Brain microvascular endothelial cell (primary cell): ENCODE data around the gene TEAD1.

ENCODE experiments used
- DNase-seq: peaks from one replicate; pipeline ENCODE4 v3.0.0-alpha.2; 2020
- H3K27ac ChIP-seq: fragments of 250-450 bp; sonication (Bioruptor Pico); 2 replicates; pipeline ENCODE4 v1.5.1; 2020; ENCODE audit warnings: mild to moderate bottlenecking, moderate library complexity
- H3K27me3 ChIP-seq: fragments of 250-450 bp; sonication (Bioruptor Pico); replicated peaks from 2 replicates; pipeline ENCODE4 v1.5.1; 2020; ENCODE audit warnings: mild to moderate bottlenecking
- H3K36me3 ChIP-seq: fragments of 250-450 bp; sonication (Bioruptor Pico); replicated peaks from 2 replicates; pipeline ENCODE4 v1.5.1; 2020; ENCODE audit warnings: mild to moderate bottlenecking
- H3K4me3 ChIP-seq: 2 replicates; pipeline ENCODE4 v1.5.1; 2011; ENCODE audit warnings: low read depth, mild to moderate bottlenecking, control low read depth, low read length, moderate library complexity
- in situ Hi-C: cut with HindIII; loops from 2 replicates; pipeline ENCODE4 v1.10.0; 2017; ENCODE audit warnings: low sequenced_read_pairs, low pct_ligation_motif_present
- TF ChIP-seq, protein P1 (sequence below): IDR thresholded peaks from 2 replicates; pipeline ENCODE4 v1.5.1; 2011; ENCODE audit warnings: low read depth, mild to moderate bottlenecking, moderate library complexity, low read length, control low read depth, inconsistent platforms; ENCODE audit errors: missing control alignments

The TEAD1 gene

DNA sequence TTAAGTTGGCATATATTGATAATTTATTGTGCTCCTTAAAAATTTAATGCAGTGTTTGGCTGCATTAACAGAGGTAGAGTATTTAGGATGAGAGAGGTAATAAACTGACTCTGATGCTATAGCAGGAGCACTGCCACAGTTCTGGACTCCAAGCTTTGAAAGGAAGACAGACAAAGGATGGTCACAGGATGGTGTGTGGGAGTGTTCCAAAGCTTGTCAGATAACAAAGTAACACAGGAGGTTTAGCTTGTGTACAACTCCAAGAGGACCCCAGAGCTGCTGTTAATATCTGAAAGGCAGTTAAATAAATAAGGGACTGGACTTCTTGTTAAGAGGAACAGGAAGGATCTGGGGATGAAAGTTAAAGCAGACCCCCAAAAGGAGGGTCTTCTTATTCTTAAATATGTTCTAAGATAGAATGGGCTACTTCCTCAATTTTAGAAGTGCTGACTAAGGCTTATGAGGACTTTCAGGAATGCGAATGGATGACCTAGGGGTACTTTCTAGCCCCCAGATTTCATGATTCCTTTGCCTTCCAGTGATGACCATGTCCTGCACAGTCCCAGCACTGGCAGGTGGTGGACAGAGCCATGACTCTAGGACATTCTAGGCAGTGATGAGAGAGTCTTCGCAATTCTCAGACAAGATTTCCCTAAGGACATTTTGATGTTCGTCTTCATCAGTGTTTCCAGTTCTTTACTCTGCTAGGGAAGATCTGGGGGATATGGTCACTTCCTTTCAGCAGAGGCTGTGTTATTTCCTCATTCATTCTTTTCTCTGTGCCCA, 185.8 kb downstream of the TEAD1 start:
- TF ChIP-seq, protein P1, sequence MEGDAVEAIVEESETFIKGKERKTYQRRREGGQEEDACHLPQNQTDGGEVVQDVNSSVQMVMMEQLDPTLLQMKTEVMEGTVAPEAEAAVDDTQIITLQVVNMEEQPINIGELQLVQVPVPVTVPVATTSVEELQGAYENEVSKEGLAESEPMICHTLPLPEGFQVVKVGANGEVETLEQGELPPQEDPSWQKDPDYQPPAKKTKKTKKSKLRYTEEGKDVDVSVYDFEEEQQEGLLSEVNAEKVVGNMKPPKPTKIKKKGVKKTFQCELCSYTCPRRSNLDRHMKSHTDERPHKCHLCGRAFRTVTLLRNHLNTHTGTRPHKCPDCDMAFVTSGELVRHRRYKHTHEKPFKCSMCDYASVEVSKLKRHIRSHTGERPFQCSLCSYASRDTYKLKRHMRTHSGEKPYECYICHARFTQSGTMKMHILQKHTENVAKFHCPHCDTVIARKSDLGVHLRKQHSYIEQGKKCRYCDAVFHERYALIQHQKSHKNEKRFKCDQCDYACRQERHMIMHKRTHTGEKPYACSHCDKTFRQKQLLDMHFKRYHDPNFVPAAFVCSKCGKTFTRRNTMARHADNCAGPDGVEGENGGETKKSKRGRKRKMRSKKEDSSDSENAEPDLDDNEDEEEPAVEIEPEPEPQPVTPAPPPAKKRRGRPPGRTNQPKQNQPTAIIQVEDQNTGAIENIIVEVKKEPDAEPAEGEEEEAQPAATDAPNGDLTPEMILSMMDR: no peak
- Histone ChIP-seq H3K27ac (no peak overlapping the region), H3K27me3 (no peaks in the 10 kb centered on the region), H3K36me3 (no peaks in the 10 kb centered on the region), H3K4me3 (no peak overlapping the region)
- in situ Hi-C loops: no loop called here
- no peak for DNase-seq

DNA sequence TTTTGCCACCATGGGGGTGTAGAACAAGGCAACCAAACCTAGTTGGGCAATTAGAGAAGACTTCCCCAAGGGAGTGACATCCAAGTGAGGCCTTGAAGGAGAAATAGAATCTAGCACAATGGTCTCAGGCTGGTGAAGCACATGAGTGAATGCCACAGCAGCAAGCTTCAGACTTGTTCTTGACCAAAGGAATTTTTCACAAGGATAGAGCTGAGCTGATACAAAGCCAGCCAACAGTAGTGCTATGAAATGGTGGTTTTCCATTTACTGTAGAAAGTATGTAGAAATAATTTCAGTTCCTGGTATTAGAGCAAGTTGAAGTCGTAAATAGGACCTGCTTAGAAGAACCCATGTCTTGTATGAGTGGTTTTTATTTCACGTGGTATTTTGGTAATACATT, 186.6 kb downstream of the TEAD1 start:
- in situ Hi-C loops: no loop called here
- no peak for DNase-seq
- no peaks in the 10 kb centered on the region for H3K27me3 ChIP-seq
- H3K36me3 ChIP-seq: no peaks in the 10 kb centered on the region
- H3K27ac ChIP-seq: no peak overlapping the region
- H3K4me3 ChIP-seq: no peak overlapping the region
- TF ChIP-seq, protein P1: no peak

DNA sequence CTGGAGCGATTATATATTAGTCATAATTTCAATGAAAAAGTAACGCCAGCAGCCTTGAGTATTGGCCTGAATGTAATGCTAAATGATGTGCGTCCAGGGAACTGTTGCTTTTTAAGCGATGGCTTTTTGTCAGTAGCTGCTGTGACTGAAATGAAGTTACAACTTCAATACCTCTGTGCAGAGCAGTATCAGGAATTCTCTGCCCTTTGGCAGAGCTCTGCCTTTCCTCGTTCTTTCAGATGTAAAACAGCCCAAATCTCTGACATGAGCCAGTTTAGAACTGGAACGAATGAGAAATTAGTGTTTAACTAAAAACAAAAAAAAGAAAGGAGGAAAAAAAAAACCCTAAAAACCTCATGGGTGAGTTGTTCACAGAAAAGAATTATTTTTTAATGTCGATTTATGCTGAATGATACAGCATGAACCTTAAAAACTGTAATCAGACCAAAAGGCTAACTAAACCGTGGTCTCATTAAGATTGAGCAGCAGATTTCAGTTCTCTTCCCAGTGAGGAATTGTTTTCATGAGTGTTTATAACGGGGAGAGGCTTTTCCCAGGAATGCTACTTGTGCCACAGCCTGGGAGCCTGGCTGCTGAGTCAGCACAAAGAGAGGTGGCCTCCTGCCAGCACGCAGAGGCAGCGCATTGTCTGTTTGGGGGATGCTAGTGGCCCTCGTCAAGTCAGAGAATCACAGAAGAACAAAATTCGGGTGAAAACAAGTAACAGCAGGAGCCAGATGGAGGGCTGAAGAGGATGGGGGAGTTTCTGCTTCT, 188.7 kb downstream of the TEAD1 start:
- H3K36me3 ChIP-seq: no peaks in the 10 kb centered on the region
- in situ Hi-C loops: no loop called here
- no peak overlapping the region for H3K4me3 ChIP-seq
- H3K27ac ChIP-seq: peak overlapping the region; percentile 7
- peak; percentile 78 for DNase-seq
- H3K27me3 ChIP-seq: no peaks in the 10 kb centered on the region
- TF ChIP-seq, protein P1: no peak

DNA sequence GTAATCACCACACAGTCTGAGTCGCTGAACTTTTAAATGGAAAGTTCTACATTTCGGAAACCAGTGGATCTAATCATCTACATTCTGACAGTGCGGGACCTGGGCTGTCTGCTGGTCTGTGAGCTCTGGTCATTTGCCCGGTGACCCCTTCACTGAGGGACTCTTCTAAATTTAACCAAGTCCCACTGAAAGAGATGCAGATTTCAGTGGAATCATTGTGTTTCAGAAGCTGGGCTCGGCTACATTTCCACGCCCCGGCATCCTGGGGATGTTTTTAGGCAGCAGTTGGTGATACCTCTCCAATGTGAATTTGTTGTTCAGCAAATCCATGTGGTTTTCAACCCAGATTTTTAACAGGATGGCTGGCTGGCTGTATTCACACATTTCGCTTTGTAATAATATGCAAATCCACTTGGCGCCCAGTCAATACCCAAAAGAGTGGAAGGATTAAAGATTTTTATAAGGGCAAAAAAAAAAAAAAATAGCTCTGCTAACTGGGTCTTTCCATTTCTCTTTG, 189.4 kb downstream of the TEAD1 start:
- TF ChIP-seq, protein P1: no peak
- no peak for DNase-seq
- H3K4me3 ChIP-seq: no peak overlapping the region
- H3K27ac ChIP-seq: peak overlapping the region; percentile 7
- H3K27me3 ChIP-seq: no peaks in the 10 kb centered on the region
- no peaks in the 10 kb centered on the region for H3K36me3 ChIP-seq
- in situ Hi-C loops: no loop called here

DNA sequence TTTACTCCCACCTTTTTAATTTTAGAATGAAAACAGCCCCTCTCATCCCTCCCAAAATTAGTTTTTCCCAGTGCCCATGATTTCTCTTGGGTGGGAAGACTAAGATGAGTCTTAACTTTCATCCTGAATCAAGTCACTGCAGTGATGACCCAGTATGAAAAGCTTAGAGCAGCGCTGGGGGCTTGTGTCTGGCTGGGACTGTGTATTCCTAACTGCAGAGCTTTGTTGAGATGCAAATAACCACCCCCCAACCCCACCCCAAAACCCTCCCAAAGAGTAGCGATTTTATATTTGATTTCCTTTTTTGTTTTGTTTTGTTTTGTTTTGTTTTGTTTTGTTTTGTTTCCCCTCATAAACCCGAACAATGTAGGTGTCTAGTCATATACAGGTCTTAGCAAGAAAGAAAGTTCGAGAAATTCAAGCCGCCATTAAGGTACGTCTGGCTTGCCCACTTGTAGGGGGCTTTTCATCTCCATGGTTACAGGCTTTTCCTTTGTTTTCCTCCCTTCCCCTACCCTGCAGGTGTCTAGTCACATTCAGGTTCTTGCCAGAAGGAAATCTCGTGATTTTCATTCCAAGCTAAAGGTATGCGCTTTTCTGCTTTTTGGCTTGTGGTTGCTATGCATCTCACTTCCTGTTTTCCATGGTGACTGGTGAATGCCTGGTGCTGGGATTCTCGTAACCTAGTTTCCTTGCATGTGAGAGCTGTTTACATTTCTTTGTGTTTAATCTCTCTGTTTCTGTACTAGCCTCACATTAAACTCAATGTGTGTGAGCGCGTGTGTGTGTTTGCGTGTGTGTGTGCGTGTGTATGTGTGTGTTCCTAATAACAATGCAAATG, 190.3 kb downstream of the TEAD1 start:
- peak; percentile 89 for DNase-seq
- peak overlapping the region; percentile 74 for H3K27ac ChIP-seq
- H3K4me3 ChIP-seq: no peak overlapping the region
- TF ChIP-seq, protein P1: no peak
- no peaks in the 10 kb centered on the region for H3K36me3 ChIP-seq
- H3K27me3 ChIP-seq: no peaks in the 10 kb centered on the region
- in situ Hi-C loops: no loop called here
